ENCODE results near the gene PCCA.

- no peak for TF ChIP-seq CTCF (conservative IDR thresholded peaks at IDR 0.05)
- TF ChIP-seq ZFX (IDR thresholded peaks at IDR 0.05) = no peak
Measured at GRCh38 chr13:100508455-100508854, 419.6 kb downstream of the PCCA start.
